ENCODE results near the gene CALML6.
"Not testable (repeated sequence)": the region's sequence is repeated elsewhere in the genome, so short reads cannot be mapped to it uniquely, and the experiment has no call there.

Gene CALML6

DNA sequence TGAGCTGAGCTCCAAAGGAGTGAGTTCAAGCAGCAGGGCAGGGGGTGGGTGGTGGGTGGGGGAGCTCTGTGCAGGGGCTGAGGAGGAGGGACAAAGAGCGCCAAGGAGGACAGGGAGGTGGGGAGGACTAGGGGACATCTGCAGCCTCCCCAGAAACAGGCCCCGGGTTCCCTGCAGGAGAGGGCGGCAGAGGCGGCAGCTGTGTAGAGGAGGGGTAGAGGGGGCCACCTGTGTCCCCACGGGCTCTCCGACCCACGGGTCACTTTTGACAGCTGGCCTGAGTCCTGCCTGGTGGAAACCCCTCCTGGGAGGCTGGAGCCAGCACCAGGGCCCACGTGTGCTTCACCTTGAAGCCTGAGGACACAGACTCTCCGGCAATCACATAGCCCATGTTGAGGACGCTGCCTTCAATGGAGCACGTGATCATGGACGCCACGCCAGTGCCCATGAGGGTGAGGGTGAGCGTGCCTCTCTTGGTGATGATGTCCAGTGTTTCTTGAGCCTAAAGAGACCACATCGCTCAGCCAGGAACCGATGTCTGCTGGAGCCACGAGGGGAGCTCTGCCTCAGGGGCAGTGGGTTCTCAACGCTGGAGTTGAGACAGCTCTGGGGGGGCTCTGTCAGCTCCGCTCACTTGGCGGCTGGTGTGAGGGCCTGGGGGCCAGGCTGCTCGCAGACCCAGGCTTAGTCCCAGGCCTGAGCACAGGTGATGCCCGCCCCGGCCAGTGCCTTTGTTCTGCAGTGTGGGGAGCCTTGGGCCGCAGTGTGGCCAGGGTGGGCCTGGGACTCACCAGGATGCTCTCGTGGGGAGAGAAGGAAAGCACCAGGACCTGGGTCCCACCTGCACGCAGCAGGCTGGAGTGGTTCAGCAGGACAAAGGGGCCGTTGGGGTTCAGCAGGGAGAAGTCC, 10.6 kb downstream of the CALML6 start:
- DNase-seq: no peak

DNA sequence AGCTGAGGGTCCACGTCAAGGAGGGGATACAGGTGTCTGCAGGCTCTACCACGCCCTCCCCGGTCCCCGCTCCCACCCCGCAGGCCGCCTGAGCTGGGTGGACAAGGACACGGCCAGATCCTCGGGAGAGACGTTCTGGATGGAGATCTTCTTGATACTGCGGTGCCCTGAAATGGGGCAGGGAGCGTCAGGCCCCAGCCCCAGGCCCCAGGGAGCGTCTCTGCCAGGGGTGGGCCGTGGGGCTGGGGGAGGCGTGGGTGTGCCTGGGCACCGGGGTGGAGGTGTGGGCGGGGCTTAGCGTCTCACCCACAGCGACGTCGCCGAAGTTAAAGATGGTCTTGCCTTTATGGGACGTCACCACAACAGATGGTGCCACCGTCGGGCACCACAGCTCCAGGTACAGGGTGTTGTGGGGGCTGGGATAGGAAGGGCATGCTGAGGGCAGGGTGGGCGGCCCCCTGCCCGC, 11.3 kb downstream of the CALML6 start:
- DNase-seq: no peak

DNA sequence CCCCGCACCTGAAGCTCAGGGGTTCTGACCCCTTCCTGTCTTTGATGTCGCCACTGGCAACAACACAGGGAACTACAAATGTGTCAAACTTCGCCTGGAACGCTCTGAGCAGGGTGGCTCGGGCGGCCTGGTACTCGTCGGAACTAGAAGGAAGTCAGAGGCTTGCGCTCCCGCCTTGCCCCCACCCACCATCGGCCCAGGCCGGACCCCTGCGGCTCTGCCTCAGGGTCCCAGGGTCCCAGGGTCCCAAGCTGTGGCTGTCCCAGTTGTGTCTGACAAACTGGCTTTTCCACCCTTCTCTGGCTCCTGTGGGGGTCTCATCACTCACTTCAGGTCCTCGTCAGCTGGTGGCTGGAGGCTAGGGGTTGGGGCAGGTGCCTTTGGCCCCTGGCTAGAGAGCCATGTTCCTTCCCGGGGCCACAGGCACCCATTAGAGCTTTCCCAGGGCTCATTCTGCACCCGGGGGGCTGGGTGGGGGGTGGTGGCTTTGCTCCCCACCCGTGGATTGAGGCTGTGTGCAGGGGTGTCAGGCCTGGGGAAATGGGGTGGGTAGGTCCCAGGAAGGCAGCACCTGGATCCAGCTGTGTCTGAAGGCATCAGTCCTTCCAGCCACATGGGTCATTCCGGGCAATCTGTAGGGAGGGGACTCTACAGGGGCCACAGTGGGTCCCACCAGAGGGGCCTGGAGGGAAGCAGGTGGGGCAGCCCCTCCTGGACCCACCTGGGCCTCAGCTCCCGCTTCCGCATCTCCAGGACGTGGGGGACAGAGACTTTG, 12.0 kb downstream of the CALML6 start:
- no peak for DNase-seq

DNA sequence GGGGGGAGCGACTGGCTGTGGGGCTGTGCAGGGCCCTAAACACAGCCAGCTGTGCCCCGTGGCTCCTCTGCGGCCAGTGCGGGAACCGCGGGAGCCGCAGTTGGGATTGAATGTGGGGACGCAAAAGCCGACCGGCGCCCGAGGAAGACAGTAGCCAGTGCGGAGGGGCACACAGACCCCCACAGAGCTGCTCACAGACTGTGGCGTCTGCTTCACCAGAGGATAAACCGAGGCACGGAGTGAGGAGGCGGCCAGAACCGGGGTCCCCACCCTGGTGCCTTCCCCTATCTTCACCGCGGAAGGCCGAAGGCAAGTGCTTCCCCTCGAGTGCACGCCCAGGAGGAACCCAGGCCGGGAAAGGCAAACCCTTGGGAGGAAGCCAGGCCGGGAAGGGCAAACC, 12.7 kb downstream of the CALML6 start:
- no peak for DNase-seq

DNA sequence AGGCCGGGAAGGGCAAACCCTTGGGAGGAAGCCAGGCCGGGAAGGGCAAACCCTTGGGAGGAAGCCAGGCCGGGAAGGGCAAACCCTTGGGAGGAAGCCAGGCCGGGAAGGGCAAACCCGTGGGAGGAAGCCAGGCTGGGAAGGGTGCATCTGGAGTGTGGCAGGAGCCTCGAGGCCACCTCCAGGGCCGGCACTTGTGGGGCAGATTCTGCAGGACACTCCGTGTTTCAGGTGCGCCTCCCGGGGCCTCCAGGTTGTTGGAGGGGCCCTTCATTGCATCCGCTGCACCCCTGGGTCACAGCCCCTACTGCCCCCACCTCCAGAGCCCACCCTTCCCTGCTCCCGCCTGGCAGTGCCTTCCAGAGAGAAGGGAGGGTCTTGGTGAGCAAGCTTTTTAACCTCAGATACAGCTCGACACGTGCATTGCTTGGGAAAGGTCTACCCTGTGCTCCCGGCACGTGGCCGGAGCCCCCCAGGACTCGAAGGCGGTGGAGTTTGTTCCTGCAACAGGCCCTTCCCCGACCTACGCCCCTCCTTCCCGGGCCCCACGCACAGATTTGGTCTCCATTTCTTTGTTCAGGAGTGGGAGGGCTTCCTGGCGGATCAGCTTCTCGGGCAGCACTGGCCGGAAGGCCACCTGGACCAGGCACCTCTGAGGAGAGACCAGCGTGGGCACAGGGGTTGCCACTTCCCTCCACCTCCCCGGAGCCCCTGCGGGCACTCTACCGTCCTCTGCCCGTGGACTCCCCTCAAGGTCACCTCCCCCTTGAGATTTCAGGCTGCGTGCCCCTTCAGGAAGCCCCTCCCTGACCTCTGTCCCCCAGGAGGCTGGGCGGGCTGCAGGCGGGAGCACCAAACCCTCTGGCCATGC, 13.4 kb downstream of the CALML6 start:
- no peak for DNase-seq

DNA sequence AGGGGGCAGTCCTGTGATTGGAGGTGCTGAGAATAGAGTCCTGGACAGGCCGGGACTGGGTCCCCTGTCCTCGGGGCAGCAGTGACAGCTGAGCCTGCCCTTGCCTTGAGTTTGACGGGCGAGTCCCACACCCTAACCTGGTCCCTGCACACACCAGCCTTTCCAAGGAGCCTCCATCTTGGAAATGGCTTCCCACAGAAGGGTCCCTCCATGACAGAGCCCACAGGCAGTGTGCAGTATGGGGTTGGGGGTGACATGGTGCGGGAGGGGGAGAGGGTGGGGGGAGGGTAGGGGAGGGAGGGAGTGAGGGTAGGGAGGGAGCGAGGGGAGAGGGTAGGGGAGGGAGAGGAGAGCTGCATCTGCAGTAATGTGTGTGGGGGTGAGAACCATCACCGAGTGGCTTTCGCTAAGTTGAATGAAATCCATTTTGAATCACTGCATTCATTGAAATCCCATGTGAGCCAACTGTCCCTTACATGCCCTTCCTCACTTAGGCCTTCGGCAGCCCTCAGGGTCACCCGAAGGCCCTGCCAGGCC, 14.1 kb downstream of the CALML6 start:
- no peak for DNase-seq

DNA sequence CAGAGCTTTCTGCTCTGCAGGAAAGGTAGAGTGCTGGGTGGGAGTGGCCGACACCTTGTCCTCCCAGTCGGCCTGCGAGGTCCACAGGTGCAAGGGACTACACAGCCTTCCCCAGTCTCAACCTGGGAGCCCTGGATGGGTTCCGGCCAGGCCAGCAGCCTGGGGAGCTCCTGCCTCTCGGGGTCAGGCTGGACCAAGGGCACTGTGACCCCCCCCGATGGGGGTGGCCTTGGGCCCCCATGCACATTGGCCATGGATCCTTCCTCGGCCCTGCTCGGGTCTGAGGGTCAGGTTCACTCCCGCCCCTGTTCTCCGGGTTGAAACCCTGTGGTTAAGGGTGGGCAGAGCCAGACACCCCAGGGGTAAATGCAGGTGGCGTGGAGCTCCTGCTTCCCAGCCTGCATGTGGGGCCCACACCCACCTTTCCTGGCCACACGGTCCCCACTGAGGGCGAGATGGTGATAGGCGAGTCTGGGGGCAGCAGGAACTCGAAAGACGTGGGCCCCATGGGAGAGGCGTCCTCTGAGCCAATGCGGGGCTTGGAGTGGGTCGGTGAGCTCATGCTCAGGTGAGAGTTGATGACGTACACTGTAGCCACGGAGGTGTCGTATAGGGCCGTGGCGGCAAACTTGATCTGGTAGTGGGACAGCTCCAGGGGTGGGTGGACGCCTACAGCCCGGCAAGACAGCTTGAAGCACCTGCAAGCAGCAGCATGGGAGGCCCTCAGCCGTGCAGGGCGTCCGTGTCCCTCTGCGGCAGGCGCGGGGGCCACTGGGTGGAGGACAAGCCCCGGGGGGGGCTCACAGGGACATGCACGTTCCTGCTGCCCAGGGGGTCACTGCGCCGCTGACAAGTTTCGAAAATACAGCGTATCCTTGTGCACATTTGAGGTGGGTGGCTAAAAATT, 14.8 kb downstream of the CALML6 start:
- DNase-seq: no peak

DNA sequence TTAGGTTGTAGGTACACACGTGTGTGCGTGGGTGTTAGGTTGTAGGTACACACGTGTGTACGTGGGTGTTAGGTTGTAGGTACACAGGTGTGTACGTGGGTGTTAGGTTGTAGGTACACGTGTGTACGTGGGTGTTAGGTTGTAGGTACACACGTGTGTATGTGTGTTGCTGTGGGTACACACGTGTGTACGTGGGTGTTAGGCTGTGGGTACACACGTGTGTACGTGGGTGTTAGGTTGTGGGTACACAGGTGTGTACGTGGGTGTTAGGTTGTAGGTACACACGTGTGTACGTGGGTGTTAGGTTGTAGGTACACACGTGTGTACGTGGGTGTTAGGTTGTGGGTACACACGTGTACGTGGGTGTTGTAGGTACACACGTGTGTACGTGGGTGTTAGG, 19.8 kb downstream of the CALML6 start:
- DNase-seq: not testable (repeated sequence)

DNA sequence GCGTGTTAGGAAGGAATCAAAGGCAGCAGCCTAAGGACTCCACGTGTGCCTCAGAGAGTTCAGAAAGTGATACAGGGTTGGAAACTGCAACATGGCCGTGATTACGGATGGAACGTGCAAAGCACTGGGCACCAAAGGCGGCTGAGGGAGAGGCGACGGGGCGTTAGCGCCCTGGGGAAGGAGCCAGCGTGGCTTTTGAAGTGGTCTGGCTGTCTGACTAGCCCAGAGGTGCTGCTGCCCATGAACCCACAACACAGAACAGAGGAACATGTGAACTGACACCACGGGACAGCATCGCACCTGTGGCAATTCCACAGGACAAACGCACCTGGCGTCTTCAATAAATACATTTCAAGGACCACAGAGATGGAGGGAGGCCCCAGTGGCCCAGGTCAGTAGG, 22.0 kb downstream of the CALML6 start:
- no peak for DNase-seq

DNA sequence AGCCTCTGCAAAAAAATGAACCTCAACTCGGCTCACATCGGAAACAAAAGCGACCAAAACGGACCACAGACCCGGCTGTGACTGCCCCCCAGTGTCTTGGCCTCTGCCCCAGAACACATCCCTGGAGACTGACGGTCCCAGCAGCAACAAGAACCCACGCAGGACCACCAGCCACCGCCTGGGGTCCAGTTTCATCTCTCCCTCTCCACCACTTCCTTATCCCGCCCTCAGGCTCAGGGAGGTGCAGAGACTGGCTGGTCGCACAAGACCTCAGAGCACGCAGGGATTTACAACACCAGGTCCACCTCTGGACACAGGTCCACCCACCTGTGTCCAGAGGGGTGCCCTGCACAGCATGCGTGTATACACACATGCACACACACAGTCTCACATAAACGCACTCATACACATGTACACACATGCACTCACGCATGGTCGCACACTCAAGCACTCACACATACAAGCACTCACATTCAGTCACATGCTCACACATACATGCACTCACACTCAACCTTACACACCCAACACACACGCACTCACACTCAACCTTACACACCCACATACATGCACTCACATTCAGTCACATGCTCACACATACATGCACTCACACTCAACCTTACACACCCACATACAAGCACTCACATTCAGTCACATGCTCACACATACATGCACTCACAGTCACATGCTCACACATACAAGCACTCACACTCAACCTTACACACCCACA, 22.7 kb downstream of the CALML6 start:
- no peak for DNase-seq

DNA sequence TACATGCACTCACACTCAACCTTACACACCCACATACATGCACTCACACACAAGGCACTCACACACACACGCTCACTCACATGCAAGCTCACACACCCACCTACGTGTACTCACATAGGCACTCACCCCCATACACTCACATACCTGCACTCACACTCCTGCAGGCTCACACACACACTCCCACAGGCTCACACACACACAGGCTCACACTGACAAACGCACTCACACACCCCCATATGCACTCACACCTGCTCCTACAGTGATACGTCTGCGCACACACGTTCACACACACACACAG, 23.2 kb downstream of the CALML6 start:
- DNase-seq: no peak

DNA sequence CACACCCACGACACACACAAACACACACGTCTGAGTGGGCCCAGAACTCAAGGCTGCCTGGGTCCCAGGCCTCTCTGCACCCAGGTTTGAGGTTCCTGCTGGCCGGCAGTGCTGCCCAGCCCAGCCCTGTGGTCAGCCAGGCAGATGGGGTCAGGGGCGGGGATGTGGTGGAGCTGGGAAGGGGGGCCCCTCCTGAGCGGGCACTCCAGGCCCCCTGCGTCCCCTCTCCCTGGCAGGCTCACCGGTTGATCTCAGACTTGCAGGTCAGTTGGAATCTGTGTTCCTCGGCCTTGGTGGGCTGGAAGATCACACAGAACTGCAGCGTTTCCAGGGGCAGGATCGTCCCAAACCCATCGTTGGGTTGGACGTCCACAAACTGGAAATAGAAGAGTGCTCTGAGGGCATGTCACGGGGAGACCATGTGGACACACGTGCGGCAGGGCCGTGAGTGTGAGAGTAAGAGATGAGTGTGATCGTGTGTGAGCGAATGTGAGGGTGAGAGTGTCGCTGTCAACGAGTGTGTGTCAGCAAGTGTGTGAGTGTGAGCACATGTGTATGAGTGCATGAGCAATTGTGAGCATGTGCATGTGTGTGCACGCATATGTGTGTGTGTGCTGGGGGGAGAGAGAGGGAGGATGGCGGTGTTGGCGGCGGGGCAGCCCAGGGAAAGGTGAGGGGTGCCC, 23.7 kb downstream of the CALML6 start:
- DNase-seq: no peak

DNA sequence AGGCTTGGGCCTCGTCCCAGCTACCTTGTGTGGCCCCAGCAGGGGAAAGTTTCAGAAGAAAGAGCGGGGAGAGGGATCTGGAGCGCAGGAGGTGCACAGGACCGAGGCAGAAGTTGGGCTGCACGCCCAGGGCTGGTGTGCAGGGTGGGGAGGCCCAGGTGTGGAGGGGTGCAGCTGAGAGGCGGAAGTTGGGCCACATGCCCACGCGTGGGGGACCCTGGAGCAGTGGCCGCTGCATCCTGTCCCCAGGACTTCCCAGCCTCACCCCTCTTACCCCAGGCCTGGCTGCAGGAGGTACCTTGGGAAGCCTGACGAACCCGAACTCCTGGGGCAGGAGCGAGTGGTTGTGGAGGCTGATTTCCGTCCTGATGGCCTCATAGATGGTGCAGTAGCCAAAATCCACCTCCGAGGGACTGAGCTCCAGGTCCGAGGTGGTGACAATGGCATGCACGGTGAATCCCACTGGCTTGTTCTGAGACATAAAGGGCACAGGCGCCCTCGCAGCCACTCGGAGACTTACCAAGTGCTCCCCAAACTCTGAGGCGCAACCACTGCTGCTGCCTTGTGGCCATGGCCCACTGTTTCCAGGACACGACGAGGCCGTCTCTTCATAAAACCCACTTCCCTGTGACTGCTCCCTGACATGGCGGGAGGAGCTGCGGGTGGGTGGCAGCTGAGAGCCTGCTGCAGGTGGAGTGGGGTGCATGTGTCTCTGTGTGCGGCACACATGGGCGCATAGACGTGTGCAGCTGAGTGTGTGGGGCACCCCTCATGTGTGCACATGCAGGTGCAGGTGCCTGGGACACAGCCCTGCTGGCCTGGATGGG, 24.4 kb downstream of the CALML6 start:
- no peak for DNase-seq

DNA sequence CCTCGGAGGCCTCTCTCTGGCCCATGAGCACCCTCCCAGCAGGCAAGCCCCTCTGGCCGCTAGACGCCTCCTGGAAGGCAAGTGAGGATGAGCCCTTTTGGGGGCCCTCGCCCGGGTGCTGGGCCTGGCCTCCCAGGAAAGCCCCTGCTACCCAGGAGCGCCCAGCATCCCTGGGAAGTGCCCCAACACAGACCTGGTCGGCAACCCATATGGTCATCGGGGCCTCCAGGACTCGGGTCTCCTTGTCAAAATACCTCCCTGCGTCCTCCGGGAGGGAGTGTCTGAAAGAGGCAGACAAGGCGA, 25.0 kb downstream of the CALML6 start:
- DNase-seq: no peak

DNA sequence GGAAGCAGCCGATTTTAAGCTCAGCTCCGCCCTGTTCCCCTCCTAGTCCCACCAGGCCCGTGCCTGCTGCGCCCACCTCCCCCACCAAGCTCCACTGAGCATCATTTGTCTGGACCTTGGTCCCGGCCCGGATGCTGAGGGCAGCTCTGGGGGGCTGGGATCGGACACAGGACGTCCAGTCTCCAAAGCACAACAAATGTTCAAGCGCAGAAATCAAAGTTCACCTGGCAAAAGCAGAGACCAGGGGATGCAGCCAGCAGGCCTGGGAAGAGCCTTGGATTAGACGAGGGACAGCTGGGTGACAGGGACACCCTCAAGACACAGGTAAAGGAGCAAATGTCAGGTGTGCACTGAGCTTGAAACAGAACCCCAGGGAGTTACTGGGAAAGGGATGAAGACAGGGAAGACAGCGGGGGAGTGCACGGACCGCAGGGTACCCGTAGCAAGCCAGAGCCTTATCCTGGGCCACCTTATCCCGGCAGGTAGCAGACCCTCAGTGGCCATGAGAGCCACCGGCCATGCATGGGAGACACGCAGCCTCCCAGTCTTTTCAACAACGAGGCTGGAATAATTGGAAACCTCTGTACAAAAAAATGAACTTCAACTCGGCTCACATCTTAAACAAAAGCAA, 26.3 kb downstream of the CALML6 start:
- no peak for DNase-seq

DNA sequence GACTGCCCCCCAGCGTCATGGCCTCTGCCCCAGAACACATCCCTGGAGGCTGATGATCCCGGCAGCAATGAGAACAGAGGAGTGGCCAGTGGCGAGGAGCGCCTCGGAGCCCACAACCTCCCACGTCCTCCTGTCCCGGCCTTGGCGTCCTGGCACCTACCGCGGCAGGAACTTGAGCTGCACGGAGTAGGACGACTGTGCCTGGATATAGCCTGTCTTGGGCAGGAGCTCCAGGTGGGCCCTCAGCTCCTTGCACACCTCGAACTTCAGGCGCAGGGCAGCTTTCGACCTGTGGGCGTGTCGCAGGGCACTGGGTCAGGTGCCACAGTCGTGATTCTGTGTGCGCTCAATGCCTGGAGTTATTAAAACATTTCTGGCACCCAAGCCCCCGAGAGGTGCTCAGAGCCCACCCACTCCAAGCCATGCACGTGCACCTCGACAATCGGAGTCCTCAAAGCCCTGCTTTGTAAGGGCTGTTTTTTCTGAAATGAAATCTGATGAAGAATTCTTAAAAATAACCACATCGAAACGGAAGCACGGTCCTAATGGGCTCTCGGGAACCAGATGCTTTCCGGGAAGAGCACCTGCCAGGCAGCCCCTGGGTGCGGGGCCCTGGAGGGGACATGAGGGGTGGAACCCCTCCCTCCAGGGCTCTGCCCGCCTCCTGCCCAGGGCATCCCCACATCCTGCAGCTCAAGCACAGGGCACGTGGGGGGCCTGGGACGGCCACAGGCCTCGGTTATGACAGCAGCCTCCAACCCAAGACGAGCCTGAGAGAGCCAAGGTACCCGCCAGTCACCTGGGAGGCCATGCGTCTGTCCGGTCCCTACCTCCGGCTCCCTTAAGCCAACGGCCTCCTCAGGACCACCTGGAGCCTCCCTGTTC, 27.1 kb downstream of the CALML6 start:
- DNase-seq: no peak

DNA sequence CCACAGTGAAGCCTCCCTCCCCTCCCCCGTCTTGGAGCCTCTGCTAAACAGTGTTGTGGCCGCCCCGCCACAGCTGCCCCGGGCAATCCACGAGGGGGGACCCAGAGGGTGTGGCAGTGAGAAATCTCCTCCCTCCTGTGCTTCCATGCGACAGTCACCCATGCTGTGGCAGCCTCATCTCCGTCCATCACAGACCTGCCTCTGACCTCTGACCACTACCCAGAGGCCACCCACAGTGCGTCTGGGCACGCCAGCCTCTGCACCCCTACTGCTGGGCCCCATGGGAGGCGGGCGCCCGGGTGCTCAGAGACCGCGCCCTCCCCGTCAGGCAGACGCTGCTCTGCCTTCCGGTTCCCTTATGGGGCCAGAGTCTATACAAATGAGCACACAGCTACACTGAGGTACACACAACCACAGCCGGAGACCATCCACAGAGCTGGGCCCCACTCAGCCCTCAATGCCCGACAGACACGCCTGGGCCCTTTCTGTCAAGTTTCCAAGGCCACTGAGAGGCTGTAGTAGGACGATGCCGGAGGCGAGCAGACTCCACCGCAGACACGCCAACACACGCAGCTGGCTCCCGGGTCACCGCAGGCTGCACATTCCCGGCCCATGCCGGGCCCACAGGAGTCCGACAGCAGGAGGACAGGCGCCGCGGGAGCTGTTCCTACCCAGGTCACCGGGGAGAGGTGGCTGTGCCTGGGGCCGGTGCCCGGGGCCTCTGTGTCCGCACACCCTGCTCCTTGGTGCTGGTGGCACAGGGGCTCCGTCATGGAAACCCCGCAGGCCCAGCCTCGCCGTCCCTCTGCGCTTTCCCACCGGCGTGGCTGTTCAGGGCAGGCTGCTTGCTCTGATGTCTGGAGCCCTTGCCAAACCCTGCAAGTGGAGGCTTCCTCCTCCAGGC, 27.9 kb downstream of the CALML6 start:
- DNase-seq: no peak
